ENCODE results near the gene SBDS. TPM values are rescaled to one million over a fixed set of nuclear protein-coding genes. Genes with fewer than 3 reads are reported as not detected.

SBDS gene
- total RNA-seq, 1 experiment from 2014 or later = 25.5 TPM

DNA sequence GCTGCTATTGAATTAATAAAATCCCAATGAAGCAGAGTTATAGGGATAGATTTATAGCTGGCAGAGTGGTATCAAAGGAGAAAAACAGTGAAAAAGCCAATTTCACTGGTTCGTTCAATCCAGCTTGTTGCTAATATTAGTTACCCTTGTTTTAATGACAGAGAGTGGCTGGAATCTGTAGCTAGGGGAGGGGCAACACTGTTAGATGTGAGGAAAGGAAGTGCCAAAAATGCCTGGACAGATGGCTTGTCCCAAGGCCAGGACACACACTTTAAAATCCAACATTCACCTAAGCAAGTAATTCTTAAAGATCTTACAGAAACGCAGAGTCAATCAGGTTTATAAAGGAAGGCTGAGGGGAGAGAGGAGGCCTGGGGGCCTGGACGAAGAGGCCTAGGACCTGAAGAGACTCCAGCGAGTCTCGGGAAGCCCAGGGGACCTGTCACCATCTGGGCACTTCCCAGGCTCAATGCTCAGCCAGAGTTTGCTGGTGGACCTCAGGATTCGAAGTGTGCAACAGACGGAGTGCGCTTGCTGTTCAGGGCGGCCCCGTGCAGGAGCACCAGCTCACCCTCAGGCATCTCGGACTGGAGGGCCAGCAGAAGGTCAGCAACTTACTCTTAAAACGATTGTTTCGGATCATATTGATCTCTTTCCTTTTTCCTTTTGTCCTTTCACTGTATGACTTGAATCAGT lies 37.6 kb downstream of the SBDS start (continued):
- TF ChIP-seq, protein P1, sequence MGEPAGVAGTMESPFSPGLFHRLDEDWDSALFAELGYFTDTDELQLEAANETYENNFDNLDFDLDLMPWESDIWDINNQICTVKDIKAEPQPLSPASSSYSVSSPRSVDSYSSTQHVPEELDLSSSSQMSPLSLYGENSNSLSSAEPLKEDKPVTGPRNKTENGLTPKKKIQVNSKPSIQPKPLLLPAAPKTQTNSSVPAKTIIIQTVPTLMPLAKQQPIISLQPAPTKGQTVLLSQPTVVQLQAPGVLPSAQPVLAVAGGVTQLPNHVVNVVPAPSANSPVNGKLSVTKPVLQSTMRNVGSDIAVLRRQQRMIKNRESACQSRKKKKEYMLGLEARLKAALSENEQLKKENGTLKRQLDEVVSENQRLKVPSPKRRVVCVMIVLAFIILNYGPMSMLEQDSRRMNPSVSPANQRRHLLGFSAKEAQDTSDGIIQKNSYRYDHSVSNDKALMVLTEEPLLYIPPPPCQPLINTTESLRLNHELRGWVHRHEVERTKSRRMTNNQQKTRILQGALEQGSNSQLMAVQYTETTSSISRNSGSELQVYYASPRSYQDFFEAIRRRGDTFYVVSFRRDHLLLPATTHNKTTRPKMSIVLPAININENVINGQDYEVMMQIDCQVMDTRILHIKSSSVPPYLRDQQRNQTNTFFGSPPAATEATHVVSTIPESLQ (CRISPR knock-in tag; IDR thresholded peaks at IDR 0.05) = no peak
- TF ChIP-seq IRF2 (CRISPR knock-in tag; IDR thresholded peaks at IDR 0.05; ENCODE audit: borderline replicate concordance, low read depth) = no peak

DNA sequence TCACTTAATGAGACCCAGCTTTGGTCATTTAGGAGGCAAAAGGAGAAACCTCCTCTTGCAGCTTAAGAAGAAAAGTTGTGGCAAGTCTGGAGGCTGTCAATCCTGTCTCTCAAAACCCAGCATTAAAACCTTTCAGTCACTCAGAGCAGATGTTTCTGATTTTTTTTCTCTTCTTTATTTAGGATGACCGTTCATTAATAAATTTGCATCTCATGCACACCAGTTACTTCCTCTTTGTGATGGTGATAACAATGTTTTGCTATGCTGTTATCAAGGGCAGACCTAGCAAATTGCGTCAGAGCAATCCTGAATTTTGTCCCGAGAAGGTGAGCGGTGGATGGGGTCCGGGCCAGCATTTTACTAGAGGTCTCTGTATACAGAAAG lies 42.4 kb downstream of the SBDS start:
- CTCF ChIA-PET = no interaction called here
- POLR2A ChIA-PET = interaction anchor here (0.6 kb wide), 1 partner anchor 109 kb away, joined by 8 read pairs; no protein-coding TSS in a partner anchor
- no peaks in the 10 kb centered on the region for H3K9me3 Mint-ChIP-seq
- H3K4me1 Mint-ChIP-seq = no peaks in the 10 kb centered on the region
- peaks cover 50% of the 10 kb centered on the region for H3K36me3 Mint-ChIP-seq
- DNase-seq (ENCODE audit: low spot score) = no peak
- H3K27ac Mint-ChIP-seq = no peak overlapping the region
- H3K4me3 Mint-ChIP-seq = no peak overlapping the region
- no peak for ATAC-seq
- no peak for TF ChIP-seq NR1H2 (CRISPR knock-in tag; IDR thresholded peaks at IDR 0.05)
- TF ChIP-seq ZNF317 (CRISPR knock-in tag; IDR thresholded peaks at IDR 0.05; ENCODE audit: borderline replicate concordance, low read depth) = no peak
- TF ChIP-seq, protein P2, sequence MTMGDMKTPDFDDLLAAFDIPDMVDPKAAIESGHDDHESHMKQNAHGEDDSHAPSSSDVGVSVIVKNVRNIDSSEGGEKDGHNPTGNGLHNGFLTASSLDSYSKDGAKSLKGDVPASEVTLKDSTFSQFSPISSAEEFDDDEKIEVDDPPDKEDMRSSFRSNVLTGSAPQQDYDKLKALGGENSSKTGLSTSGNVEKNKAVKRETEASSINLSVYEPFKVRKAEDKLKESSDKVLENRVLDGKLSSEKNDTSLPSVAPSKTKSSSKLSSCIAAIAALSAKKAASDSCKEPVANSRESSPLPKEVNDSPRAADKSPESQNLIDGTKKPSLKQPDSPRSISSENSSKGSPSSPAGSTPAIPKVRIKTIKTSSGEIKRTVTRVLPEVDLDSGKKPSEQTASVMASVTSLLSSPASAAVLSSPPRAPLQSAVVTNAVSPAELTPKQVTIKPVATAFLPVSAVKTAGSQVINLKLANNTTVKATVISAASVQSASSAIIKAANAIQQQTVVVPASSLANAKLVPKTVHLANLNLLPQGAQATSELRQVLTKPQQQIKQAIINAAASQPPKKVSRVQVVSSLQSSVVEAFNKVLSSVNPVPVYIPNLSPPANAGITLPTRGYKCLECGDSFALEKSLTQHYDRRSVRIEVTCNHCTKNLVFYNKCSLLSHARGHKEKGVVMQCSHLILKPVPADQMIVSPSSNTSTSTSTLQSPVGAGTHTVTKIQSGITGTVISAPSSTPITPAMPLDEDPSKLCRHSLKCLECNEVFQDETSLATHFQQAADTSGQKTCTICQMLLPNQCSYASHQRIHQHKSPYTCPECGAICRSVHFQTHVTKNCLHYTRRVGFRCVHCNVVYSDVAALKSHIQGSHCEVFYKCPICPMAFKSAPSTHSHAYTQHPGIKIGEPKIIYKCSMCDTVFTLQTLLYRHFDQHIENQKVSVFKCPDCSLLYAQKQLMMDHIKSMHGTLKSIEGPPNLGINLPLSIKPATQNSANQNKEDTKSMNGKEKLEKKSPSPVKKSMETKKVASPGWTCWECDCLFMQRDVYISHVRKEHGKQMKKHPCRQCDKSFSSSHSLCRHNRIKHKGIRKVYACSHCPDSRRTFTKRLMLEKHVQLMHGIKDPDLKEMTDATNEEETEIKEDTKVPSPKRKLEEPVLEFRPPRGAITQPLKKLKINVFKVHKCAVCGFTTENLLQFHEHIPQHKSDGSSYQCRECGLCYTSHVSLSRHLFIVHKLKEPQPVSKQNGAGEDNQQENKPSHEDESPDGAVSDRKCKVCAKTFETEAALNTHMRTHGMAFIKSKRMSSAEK (CRISPR knock-in tag; IDR thresholded peaks at IDR 0.05; ENCODE audit: borderline replicate concordance) = no peak
- TF ChIP-seq, protein P3, sequence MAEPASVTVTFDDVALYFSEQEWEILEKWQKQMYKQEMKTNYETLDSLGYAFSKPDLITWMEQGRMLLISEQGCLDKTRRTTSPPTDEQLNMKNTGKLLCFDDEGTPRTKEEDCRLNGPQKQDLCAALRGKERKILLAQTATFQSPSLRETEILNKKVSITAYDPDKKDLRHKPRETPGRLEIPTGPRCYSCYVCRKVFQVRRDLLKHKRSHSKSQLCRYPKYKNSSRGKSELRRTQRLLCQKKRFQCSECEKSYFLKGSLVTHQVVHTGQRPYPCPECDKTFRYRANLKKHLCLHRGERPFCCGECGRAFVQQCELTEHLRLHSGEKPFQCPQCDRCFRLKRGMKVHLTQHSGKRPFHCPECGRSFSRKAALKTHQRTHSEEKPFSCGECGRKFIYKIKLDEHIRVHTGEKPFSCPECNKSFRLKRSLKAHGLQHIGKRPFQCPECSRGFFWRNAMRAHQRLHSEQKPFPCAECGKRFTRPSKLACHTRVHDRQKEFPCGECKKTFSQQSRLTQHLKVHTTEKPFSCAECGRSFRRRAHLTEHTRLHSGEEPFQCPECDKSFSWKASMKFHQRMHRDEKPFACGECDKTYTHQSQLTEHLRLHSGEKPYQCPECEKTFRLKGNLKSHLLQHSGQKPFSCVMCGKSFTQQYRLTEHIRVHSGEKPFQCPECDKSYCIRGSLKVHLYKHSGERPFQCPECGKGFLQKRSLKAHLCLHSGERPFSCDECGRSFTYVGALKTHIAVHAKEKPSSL (CRISPR knock-in tag; conservative IDR thresholded peaks at IDR 0.05) = no peak
- no peak for TF ChIP-seq TP53 (CRISPR knock-in tag; IDR thresholded peaks at IDR 0.05)
- no peak for TF ChIP-seq ELF4 (CRISPR knock-in tag; IDR thresholded peaks at IDR 0.05; ENCODE audit: low read depth)
- TF ChIP-seq, protein P4, sequence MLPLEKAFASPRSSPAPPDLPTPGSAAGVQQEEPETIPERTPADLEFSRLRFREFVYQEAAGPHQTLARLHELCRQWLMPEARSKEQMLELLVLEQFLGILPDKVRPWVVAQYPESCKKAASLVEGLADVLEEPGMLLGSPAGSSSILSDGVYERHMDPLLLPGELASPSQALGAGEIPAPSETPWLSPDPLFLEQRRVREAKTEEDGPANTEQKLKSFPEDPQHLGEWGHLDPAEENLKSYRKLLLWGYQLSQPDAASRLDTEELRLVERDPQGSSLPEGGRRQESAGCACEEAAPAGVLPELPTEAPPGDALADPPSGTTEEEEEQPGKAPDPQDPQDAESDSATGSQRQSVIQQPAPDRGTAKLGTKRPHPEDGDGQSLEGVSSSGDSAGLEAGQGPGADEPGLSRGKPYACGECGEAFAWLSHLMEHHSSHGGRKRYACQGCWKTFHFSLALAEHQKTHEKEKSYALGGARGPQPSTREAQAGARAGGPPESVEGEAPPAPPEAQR (CRISPR knock-in tag; IDR thresholded peaks at IDR 0.05) = no peak
- TF ChIP-seq ZNF416 (CRISPR knock-in tag; IDR thresholded peaks at IDR 0.05) = no peak
- TF ChIP-seq, protein P5, sequence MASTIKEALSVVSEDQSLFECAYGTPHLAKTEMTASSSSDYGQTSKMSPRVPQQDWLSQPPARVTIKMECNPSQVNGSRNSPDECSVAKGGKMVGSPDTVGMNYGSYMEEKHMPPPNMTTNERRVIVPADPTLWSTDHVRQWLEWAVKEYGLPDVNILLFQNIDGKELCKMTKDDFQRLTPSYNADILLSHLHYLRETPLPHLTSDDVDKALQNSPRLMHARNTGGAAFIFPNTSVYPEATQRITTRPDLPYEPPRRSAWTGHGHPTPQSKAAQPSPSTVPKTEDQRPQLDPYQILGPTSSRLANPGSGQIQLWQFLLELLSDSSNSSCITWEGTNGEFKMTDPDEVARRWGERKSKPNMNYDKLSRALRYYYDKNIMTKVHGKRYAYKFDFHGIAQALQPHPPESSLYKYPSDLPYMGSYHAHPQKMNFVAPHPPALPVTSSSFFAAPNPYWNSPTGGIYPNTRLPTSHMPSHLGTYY (CRISPR knock-in tag; IDR thresholded peaks at IDR 0.05) = no peak
- TF ChIP-seq SMAD3 (CRISPR knock-in tag; IDR thresholded peaks at IDR 0.05; ENCODE audit: borderline replicate concordance) = no peak
- H3K27me3 Mint-ChIP-seq (ENCODE audit: low read depth) = no peaks in the 10 kb centered on the region

All from WTC11 (cell line).